ENCODE measurements around the gene NRIP3. TPM values are rescaled to one million over a fixed set of nuclear protein-coding genes. Genes with fewer than 3 reads are reported as not detected.

Gene NRIP3
- total and polyA plus RNA-seq, 2 of the 13 experiments (the other 11 are each of a cell fraction or from before 2014, with no cell fraction given) = 0.04 to 0.07 TPM

- TF ChIP-seq XBP1 (CRISPR knock-in tag; IDR thresholded peaks at IDR 0.05) (peak; percentile 84), CEBPG (CRISPR knock-in tag; IDR thresholded peaks at IDR 0.05) (no peak), SIN3A (IDR thresholded peaks at IDR 0.05; ENCODE audit: borderline replicate concordance, low read depth, low read length) (peak; percentile 56; the same call in 1 of the 2 replicates), IRF9 (CRISPR knock-in tag; IDR thresholded peaks at IDR 0.05; ENCODE audit: borderline replicate concordance) (peak; percentile 70), MEIS1 (CRISPR knock-in tag; IDR thresholded peaks at IDR 0.05; ENCODE audit: borderline replicate concordance) (peak; percentile 29), THAP11 (CRISPR knock-in tag; IDR thresholded peaks at IDR 0.05) (peak; percentile 89), KAT2B (IDR thresholded peaks at IDR 0.05; ENCODE audit: borderline replicate concordance, low read depth, low read length) (no peak), ZBTB33 (CRISPR knock-in tag; IDR thresholded peaks at IDR 0.05) (no peak; the same call in 1 of the 2 replicates), ZMYM4 (CRISPR knock-in tag; IDR thresholded peaks at IDR 0.05) (peak; percentile 89), TBX2 (CRISPR knock-in tag; IDR thresholded peaks at IDR 0.05; ENCODE audit: borderline replicate concordance) (peak; percentile 82; the same call in 1 of the 2 replicates), ZNF24 (IDR thresholded peaks at IDR 0.05) (no peak), ZNF333 (CRISPR knock-in tag; IDR thresholded peaks at IDR 0.05; ENCODE audit: borderline replicate concordance) (no peak), KDM4B (CRISPR knock-in tag; IDR thresholded peaks at IDR 0.05) (0 out of 2 replicates have a peak, but pooled peaks have one; percentile 18), TARDBP (CRISPR knock-in tag; IDR thresholded peaks at IDR 0.05) (peak; percentile 33; the same call in 1 of the 2 replicates), FOXA3 (CRISPR knock-in tag; IDR thresholded peaks at IDR 0.05) (no peak), XRCC5 (optimal IDR thresholded peaks at IDR 0.05; ENCODE audit: low read length) (no peak), FOXP4 (CRISPR knock-in tag; IDR thresholded peaks at IDR 0.05) (no peak), YEATS2 (CRISPR knock-in tag; IDR thresholded peaks at IDR 0.05; ENCODE audit: borderline replicate concordance) (peak; percentile 85; the same call in 1 of the 2 replicates), RFX3 (CRISPR knock-in tag; IDR thresholded peaks at IDR 0.05) (no peak), ZNF792 (CRISPR knock-in tag; IDR thresholded peaks at IDR 0.05) (0 out of 2 replicates have a peak, but pooled peaks have one; percentile 16), GABPB1 (CRISPR knock-in tag; IDR thresholded peaks at IDR 0.05) (peak; percentile 98), NCOA2 (CRISPR knock-in tag; IDR thresholded peaks at IDR 0.05) (0 out of 2 replicates have a peak, but pooled peaks have one; percentile 28), NR0B2 (CRISPR knock-in tag; IDR thresholded peaks at IDR 0.05) (no peak), GPN1 (CRISPR knock-in tag; IDR thresholded peaks at IDR 0.05; ENCODE audit: borderline replicate concordance) (no peak), ZNF558 (CRISPR knock-in tag; IDR thresholded peaks at IDR 0.05; ENCODE audit: borderline replicate concordance) (peak; percentile 77; the same call in 1 of the 2 replicates)
These were observed 39.2 kb downstream of the NRIP3 start, which contains the start of gene TMEM9B (continued) for GRCh38 chr11:8964324-8965320.
